ENCODE measurements around the gene EDNRB.

The EDNRB gene

DNA sequence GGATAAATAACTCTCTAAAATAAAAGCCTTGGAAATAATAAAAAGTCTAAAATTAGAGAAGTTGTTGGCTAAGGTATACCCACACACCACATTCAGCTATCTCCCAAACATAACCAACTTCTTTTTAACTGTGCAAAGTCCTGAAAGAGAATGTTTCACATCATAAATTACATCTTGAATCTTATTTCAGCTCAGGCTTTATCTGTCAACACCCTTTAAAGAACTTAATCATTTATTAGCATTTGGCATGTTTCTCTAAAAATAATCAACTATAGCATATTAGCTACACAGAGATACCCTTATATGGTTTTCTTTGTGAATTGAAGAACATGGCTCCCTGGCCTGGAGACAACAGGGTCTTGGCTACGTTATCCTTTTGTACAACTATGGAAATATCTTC, 6.9 kb downstream of the EDNRB start:
- Histone ChIP-seq H3K27ac (no peak overlapping the region), H3K4me3 (no peak overlapping the region)
- TF ChIP-seq, protein P1, sequence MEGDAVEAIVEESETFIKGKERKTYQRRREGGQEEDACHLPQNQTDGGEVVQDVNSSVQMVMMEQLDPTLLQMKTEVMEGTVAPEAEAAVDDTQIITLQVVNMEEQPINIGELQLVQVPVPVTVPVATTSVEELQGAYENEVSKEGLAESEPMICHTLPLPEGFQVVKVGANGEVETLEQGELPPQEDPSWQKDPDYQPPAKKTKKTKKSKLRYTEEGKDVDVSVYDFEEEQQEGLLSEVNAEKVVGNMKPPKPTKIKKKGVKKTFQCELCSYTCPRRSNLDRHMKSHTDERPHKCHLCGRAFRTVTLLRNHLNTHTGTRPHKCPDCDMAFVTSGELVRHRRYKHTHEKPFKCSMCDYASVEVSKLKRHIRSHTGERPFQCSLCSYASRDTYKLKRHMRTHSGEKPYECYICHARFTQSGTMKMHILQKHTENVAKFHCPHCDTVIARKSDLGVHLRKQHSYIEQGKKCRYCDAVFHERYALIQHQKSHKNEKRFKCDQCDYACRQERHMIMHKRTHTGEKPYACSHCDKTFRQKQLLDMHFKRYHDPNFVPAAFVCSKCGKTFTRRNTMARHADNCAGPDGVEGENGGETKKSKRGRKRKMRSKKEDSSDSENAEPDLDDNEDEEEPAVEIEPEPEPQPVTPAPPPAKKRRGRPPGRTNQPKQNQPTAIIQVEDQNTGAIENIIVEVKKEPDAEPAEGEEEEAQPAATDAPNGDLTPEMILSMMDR (IDR thresholded peaks at IDR 0.05), result no peak
- DNase-seq (ENCODE audit: low spot score), result no peak

DNA sequence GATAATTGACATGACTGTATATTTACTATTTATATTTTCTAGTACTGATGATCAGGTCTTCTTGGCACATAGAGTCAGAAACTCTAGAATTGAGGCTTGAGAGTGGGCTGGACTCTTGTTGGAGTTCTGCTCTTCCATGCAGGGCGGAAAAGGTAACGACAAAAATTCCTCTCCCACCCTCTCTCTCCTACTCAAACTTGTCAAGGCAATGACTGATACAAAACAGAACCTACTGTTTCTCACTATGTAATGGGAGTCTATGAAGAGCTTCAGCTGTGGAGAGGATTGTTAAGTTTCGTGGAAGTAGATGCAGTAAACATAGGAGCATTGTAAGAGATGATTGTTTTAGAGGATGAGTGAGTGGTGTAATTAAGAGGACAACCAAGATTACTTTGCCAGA, 8.8 kb downstream of the EDNRB start:
- Histone ChIP-seq H3K27ac (no peak overlapping the region), H3K4me3 (no peak overlapping the region)
- DNase-seq (ENCODE audit: low spot score), result no peak
- TF ChIP-seq, protein P1 (IDR thresholded peaks at IDR 0.05), result no peak

DNA sequence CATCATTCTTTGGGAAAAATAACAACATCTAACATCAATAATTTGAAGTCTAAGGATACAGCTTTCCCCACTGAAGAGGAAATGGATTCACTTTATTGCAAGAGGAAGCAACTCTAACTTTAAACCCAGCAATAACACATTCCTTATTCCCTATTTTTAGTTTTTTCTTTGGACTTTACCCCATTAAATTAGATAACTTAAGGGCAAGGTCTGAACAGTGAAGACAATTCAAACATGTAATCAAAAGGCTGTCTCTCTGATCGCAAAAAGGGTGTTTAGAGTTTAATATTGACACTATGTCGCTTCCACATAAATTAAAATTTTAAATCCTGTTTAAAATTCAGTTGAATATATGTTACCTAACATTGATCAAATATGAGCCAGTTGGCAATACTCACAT, 10.1 kb downstream of the EDNRB start:
- TF ChIP-seq, protein P1 (IDR thresholded peaks at IDR 0.05), result no peak
- no peak for DNase-seq (ENCODE audit: low spot score)
- H3K4me3 ChIP-seq, result no peak overlapping the region
- no peak overlapping the region for H3K27ac ChIP-seq

DNA sequence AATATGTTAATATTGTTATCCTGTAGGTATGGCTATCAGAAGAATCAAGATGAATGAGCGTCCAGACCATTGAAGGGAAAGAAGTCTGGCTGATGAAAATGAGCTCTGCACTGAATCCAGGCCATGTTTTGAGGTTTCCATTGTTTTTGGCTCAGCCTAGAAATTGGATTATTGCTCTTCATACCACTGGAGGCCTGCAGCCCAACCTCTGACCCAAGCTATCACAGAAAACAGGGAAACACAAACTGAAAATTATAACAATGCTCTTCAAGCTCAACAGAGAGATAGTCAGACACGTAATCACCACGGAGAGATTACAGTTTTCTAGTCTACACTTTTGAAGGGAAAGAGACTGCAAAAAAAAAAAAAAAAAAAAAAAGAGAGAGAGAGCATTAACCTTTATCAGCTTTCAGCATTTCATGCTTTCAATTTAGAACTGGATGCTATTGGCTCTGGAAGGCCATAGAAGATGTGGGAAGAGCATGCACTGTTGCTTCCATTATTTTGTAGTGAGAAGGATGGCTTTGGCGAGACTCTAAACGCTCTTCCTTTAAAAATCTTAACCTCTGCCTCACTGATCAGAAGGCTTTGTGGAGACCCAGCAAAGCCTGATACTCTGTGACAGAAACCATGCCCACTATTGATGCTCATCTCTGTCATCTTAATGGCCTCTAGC, 10.8 kb downstream of the EDNRB start:
- no peak overlapping the region for H3K4me3 ChIP-seq
- no peak for DNase-seq (ENCODE audit: low spot score)
- TF ChIP-seq, protein P1 (IDR thresholded peaks at IDR 0.05), result no peak
- no peak overlapping the region for H3K27ac ChIP-seq

DNA sequence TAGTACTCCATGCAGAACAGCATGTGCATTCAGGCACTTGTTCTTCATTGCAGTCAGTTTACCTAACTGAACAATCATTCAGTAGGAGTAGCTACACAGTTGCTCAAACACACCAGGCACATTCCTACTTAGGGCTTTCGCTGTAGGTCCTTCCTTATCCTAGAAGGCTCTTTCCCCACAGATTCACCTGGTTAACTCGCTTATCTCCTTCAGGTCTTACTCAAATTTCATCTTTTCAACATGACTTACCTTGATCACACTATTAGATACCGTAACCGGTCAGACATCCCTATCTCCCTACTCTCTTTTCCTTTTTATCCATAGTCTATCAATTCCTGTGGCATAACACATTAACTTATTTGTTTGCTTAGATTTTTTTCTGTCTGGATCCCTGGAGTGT, 14.6 kb downstream of the EDNRB start:
- TF ChIP-seq, protein P1 (IDR thresholded peaks at IDR 0.05), result no peak
- no peak for DNase-seq (ENCODE audit: low spot score)
- Histone ChIP-seq H3K27ac (no peak overlapping the region), H3K4me3 (no peak overlapping the region)

DNA sequence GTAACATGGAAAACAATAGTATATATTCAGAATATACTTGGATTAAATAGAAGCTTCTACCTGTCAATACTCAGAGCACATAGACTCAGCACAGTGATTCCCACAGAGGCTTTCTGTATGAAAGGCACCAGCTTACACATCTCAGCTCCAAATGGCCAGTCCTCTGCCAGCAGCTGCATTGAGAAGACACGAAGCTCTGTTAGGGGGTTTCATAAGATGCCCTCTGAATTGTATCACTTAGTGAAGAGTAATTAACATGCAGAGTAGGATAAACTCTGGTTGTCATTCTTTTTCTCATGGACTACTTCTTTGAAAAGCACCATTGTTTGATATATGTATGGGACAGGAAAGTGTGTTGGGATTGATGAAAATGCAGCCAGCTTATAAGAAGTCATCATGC, 15.2 kb downstream of the EDNRB start:
- no peak for DNase-seq (ENCODE audit: low spot score)
- TF ChIP-seq, protein P1 (IDR thresholded peaks at IDR 0.05), result no peak
- no peak overlapping the region for H3K27ac ChIP-seq
- H3K4me3 ChIP-seq, result no peak overlapping the region

DNA sequence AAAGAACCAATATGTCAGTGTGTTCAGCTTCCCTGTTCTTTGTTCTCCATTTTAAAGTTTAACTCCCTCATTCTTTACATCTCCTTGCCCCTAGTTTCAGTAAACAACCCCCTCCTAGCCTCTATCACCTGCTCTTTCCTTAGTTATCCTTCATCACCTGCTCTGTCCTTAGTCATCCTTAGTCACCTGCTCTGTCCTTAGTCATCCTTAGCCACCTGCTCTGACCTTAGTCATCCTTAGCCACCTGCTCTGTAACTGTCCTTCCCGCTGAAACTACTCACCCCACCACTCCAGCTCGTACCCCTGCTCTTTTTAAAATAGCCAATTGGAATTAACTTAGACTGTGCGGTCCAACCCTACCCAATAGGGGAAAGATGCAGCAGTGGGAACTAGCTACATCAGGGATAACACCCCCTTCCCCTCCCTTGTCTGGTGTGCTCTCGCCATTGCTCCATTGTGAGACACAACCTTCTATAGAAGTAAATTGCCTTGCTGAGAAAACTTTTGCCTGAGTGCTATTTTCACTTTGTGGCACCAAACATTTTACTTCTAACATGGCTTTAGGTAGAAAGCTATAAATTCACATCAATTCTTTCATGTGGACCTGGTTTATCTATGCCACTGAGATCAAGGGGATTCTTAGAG, 16.2 kb downstream of the EDNRB start:
- Histone ChIP-seq H3K27ac (no peak overlapping the region), H3K4me3 (no peak overlapping the region)
- TF ChIP-seq, protein P1 (IDR thresholded peaks at IDR 0.05), result no peak
- DNase-seq (ENCODE audit: low spot score), result no peak

Measured in coronary artery (tissue), 2 donors.